Fibroblast of pulmonary artery (primary cell): ENCODE measurements around the gene AFF1.

Source experiments
- DNase-seq: peaks from one replicate; pipeline ENCODE4 v3.0.0-alpha.2; 2010; ENCODE audit warnings: low read depth
- H3K4me3 ChIP-seq: replicated peaks from 2 replicates; pipeline ENCODE4 v1.5.1; 2011; ENCODE audit warnings: low read depth, mild to moderate bottlenecking, control low read depth, low read length, moderate library complexity
- CTCF ChIP-seq: IDR thresholded peaks from 2 replicates; pipeline ENCODE4 v1.5.1; 2011; ENCODE audit warnings: mild to moderate bottlenecking, control low read depth, low read length, inconsistent platforms; ENCODE audit errors: missing control alignments

AFF1 gene

GRCh38 chr4:87045234-87045558, 110.4 kb downstream of the AFF1 start:
- no peak for TF ChIP-seq CTCF
- DNase-seq = no peak
- H3K4me3 ChIP-seq = peak overlapping the region; percentile 11

GRCh38 chr4:87045659-87046058, 110.8 kb downstream of the AFF1 start:
- DNase-seq = no peak
- H3K4me3 ChIP-seq = no peak overlapping the region
- TF ChIP-seq CTCF = no peak

- no peak for TF ChIP-seq CTCF
- peak; percentile 81 for DNase-seq
- no peak overlapping the region for H3K4me3 ChIP-seq
Measured at GRCh38 chr4:87046121-87046551, 111.3 kb downstream of the AFF1 start.

- no peak for DNase-seq
- TF ChIP-seq CTCF = no peak
Measured at GRCh38 chr4:87047281-87047798, 112.5 kb downstream of the AFF1 start.

GRCh38 chr4:87049508-87049907, 114.7 kb downstream of the AFF1 start:
- no peak overlapping the region for H3K4me3 ChIP-seq
- no peak for DNase-seq

More at GRCh38 chr4:87047281-87047798, 112.5 kb downstream of the AFF1 start:
- no peak overlapping the region for H3K4me3 ChIP-seq

GRCh38 chr4:87050596-87050995, 115.8 kb downstream of the AFF1 start:
- DNase-seq = no peak
- H3K4me3 ChIP-seq = no peak overlapping the region
- TF ChIP-seq CTCF = no peak

More at GRCh38 chr4:87049508-87049907, 114.7 kb downstream of the AFF1 start:
- TF ChIP-seq CTCF = no peak

GRCh38 chr4:87051121-87051713, 116.4 kb downstream of the AFF1 start:
- H3K4me3 ChIP-seq = no peak overlapping the region
- DNase-seq = peak; percentile 54
- no peak for TF ChIP-seq CTCF
